Measurements from ENCODE around the gene OSBPL6.

Gene OSBPL6

DNA sequence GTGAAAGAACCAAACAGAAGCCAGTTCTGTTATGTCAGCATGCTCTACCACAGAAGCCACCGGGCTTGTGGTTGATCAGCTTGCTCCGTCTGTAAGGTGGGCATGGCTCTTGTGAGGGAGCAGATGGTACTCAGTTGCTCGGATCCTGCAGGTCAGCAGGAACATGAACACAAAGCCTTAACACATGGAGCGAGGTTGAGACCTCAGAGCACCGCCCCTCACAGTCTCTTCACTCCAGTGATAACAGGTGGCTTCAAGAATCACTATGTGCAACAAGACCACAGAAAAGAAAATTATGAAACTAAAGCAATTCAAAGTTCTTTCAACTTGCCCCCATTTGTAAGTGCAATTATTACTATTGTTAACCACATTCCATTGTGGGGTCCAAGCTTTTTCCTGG, 72.1 kb downstream of the OSBPL6 start:
- Histone ChIP-seq H3K4me3 (IDR thresholded peaks at IDR 0.05; ENCODE audit: insufficient read depth, low read depth, low read length) (no peak overlapping the region), H3K9ac (no peak overlapping the region), H3K79me2 (ENCODE audit: insufficient read depth, low read depth) (no peaks in the 10 kb centered on the region), H3K27me3 (ENCODE audit: insufficient read depth, low read depth) (no peaks in the 10 kb centered on the region; the same call in 1 of the 2 replicates), H4K20me1 (ENCODE audit: insufficient read depth) (no peaks in the 10 kb centered on the region), H3K27ac (peak overlapping the region; percentile 36; the same call in 1 of the 2 replicates), H3K4me2 (peak overlapping the region; percentile 40), H3K36me3 (ENCODE audit: insufficient read depth) (no peaks in the 10 kb centered on the region), H3K4me1 (ENCODE audit: low read depth, poor library complexity, severe bottlenecking) (peaks cover 63% of the 10 kb centered on the region), H2AFZ (ENCODE audit: low read depth) (no peak overlapping the region)
- TF ChIP-seq, protein P1, sequence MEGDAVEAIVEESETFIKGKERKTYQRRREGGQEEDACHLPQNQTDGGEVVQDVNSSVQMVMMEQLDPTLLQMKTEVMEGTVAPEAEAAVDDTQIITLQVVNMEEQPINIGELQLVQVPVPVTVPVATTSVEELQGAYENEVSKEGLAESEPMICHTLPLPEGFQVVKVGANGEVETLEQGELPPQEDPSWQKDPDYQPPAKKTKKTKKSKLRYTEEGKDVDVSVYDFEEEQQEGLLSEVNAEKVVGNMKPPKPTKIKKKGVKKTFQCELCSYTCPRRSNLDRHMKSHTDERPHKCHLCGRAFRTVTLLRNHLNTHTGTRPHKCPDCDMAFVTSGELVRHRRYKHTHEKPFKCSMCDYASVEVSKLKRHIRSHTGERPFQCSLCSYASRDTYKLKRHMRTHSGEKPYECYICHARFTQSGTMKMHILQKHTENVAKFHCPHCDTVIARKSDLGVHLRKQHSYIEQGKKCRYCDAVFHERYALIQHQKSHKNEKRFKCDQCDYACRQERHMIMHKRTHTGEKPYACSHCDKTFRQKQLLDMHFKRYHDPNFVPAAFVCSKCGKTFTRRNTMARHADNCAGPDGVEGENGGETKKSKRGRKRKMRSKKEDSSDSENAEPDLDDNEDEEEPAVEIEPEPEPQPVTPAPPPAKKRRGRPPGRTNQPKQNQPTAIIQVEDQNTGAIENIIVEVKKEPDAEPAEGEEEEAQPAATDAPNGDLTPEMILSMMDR (conservative IDR thresholded peaks at IDR 0.05; ENCODE audit: low read depth, low read length), result no peak

DNA sequence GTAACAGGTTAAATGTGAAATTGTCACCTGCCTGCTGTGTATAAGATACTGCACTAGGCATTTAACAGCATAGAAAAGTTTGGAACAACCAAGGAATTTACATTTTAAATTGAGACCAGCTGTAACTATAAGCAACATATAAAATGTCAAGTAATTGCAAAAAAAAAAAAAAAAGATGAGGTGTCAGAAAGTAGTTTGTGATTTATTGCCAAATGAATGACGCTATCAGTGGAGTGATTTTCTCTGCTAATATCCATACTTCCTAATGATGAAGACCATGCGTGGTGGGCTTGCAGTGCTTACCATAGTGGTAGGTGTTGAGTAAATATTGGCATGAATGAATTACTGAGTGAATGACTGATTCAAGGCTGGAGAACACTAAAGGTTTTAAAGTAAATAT, 73.3 kb downstream of the OSBPL6 start:
- no peak overlapping the region for H3K4me3 ChIP-seq (IDR thresholded peaks at IDR 0.05; ENCODE audit: insufficient read depth, low read depth, low read length)
- H3K27me3 ChIP-seq (ENCODE audit: insufficient read depth, low read depth), result no peaks in the 10 kb centered on the region; the same call in 1 of the 2 replicates
- TF ChIP-seq, protein P1 (conservative IDR thresholded peaks at IDR 0.05; ENCODE audit: low read depth, low read length), result no peak
- no peaks in the 10 kb centered on the region for H3K79me2 ChIP-seq (ENCODE audit: insufficient read depth, low read depth)
- no peak overlapping the region for H2AFZ ChIP-seq (ENCODE audit: low read depth)
- no peak overlapping the region for H3K9ac ChIP-seq
- H3K4me1 ChIP-seq (ENCODE audit: low read depth, poor library complexity, severe bottlenecking), result peaks cover 59% of the 10 kb centered on the region
- H4K20me1 ChIP-seq (ENCODE audit: insufficient read depth), result no peaks in the 10 kb centered on the region
- no peaks in the 10 kb centered on the region for H3K36me3 ChIP-seq (ENCODE audit: insufficient read depth)
- H3K4me2 ChIP-seq, result peak overlapping the region; percentile 40; the same call in 1 of the 2 replicates
- H3K27ac ChIP-seq, result no peak overlapping the region

DNA sequence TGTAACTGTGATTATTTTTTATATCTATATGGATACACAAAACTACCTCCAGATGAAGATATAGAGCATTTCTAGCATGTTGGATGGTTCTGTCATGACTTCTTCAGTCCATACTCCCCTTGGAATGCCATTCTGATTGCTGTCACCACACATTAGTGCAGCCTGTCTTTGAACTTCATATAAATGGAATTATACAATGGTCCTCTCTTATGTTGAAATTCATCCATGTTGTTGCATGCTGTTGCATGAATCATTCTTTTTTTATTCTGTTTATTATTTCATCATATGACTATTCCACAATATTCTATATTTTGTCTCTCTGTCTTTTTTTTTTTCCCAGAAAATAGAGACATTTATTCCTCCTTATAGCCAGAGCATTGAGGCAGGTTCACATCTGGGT, 74.1 kb downstream of the OSBPL6 start:
- Histone ChIP-seq H3K9ac (no peak overlapping the region), H3K27me3 (ENCODE audit: insufficient read depth, low read depth) (no peaks in the 10 kb centered on the region; the same call in 1 of the 2 replicates), H3K36me3 (ENCODE audit: insufficient read depth) (no peaks in the 10 kb centered on the region), H3K4me2 (no peak overlapping the region), H3K79me2 (ENCODE audit: insufficient read depth, low read depth) (no peaks in the 10 kb centered on the region), H3K4me3 (IDR thresholded peaks at IDR 0.05; ENCODE audit: insufficient read depth, low read depth, low read length) (no peak overlapping the region), H2AFZ (ENCODE audit: low read depth) (no peak overlapping the region), H3K4me1 (ENCODE audit: low read depth, poor library complexity, severe bottlenecking) (peaks cover 51% of the 10 kb centered on the region), H3K27ac (no peak overlapping the region), H4K20me1 (ENCODE audit: insufficient read depth) (no peaks in the 10 kb centered on the region)
- TF ChIP-seq, protein P1 (conservative IDR thresholded peaks at IDR 0.05; ENCODE audit: low read depth, low read length), result no peak

DNA sequence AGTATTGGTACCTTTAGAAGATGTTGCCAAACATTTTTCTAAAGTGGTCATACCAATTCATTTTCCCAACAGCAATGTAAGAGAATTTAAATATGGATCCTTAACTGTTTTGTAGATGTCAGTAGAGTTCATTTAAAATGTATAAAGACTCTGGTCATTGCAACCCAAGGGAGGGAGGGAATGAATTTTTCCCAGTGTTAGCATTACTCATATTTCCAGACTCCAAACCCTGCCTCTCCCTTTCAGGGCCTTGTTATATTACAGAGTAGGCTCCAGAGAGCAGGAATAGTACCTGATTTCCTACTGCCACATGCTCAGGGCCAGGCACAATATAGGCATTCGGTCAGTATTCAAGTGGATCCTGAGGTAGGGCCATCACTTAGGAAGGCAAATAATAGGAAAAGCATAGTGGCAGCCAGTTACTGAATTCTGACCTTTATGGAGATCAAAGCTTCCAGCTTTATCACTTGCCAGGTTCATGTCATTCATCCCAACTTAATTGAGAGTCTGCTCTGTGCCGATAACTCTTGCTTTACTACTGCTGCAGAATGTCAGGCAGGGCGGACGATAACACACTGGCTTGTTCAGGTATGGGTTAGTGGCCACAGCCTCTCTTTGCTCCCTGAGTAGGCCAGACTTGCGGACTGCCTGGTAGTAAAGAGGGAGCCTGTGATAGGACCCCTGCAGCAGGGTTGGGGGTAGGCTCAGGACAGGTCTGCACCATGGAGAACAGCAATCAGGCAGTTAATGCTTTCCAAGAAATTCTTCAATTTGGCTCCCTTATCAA, 75.3 kb downstream of the OSBPL6 start:
- no peak overlapping the region for H3K27ac ChIP-seq
- no peaks in the 10 kb centered on the region for H3K36me3 ChIP-seq (ENCODE audit: insufficient read depth)
- no peaks in the 10 kb centered on the region for H3K79me2 ChIP-seq (ENCODE audit: insufficient read depth, low read depth)
- no peak overlapping the region for H2AFZ ChIP-seq (ENCODE audit: low read depth)
- no peak overlapping the region for H3K4me3 ChIP-seq (IDR thresholded peaks at IDR 0.05; ENCODE audit: insufficient read depth, low read depth, low read length)
- no peak overlapping the region for H3K4me2 ChIP-seq
- H3K9ac ChIP-seq, result no peak overlapping the region
- TF ChIP-seq, protein P1 (conservative IDR thresholded peaks at IDR 0.05; ENCODE audit: low read depth, low read length), result no peak
- no peaks in the 10 kb centered on the region for H4K20me1 ChIP-seq (ENCODE audit: insufficient read depth)
- peaks cover 39% of the 10 kb centered on the region for H3K4me1 ChIP-seq (ENCODE audit: low read depth, poor library complexity, severe bottlenecking)
- H3K27me3 ChIP-seq (ENCODE audit: insufficient read depth, low read depth), result no peaks in the 10 kb centered on the region; the same call in 1 of the 2 replicates

All from KMS-11 (cell line).